GM21717 (cell line): ENCODE results near the gene P4HB.
"Not testable (repeated sequence)": the region's sequence is repeated elsewhere in the genome, so short reads cannot be mapped to it uniquely, and the experiment has no call there.

ENCODE experiments used
- ATAC-seq: cut with Tn5 transposase; IDR thresholded peaks from one replicate; pipeline ENCODE4 v1.9.1; 2021; ENCODE audit warnings: mild to moderate bottlenecking, moderate library complexity; ENCODE audit not compliant: unreplicated experiment

Gene P4HB

DNA sequence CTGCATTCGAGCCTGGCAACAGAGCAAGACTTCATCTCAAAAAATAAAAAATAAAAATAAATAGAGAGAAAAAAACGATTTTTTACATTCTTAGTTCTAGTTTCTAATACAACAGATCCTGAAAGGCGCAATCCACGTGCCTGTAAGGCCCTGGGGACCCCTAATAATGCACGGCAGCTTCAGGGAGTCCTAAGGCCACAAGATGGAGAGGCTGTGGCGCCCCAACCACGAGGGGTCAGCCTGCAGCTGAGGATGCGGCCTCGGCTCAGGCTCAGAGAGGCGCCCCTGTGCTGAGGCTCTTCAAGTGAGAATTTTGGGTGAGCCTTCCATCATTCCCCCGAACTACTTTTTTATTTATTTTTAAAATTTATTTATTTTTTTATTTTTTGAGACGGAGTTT, 10.9 kb downstream of the P4HB start:
- no peak for ATAC-seq

GRCh38 chr17:81846743-81847689, 13.3 kb downstream of the P4HB start:
- ATAC-seq = no peak

GRCh38 chr17:81845881-81846742, 14.2 kb downstream of the P4HB start:
- ATAC-seq = no peak

DNA sequence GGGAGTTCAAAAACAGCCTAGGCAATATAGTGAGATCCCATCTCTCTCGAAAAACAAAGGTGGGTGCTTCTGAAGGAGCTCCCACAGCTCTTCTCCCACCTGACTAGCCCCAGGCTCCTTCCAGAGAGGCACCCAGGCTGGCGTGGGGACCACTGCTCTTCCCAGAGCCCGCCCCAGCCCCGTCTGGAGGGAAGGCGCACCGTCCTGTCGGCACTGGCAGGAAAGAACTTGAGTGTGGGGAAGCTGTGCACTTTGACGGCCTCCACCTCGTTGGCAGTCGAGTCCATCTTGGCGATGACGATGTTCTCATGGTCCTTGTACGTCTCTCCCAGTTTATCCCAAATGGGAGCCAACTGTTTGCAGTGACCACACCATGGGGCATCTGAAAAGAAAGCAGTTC, 15.0 kb downstream of the P4HB start:
- ATAC-seq = no peak

GRCh38 chr17:81844887-81845286, 15.4 kb downstream of the P4HB start:
- no peak for ATAC-seq

DNA sequence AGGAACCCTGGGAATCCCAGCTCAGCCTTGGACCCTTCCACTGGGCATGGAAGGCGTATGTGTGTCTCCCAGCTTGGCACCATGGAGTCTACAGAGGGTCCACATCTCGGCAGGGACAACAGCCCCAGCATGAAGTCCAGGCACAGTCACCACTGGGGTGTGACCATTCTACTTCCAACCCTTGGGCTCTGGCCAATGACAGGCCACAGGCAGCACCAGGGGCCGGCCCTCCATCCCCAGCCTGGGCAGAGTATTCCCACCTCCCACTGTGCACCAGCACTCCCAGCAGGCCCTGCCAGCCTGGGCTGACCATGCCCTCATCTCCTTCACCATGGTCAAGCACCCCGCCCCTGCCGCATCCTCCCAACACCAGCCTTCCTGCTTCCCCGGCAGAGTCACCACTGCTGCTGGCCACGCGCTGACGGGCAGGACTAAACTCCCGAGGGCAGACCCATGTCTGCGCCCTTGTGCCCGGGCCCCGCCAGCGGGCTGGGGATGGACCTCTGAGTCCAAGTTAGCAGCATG, 15.9 kb downstream of the P4HB start:
- no peak for ATAC-seq

- no peak for ATAC-seq
Measured at GRCh38 chr17:81843713-81844326, 16.5 kb downstream of the P4HB start.

- no peak for ATAC-seq
Measured at GRCh38 chr17:81842725-81843504, 17.4 kb downstream of the P4HB start.

- ATAC-seq = no peak
Measured at GRCh38 chr17:81842378-81842724, 18.0 kb downstream of the P4HB start.

DNA sequence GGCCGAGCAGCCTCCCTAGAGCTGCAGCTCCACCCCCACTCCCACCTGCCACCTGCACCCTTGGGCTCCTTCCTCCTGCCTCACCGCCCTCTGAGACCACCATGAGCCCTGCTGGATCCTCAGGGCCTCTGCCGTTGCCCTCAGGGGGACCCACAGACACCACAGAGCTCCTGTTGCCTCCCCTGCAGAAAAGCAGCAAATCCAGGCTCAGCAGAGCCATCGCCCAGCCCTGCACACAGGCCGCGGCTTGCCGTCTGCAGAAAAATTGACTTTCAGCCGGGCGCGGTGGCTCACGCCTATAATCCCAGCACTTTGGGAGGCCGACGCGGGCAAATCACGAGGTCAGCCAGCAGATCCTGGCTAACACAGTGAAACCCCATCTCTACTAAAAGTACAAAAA, 18.5 kb downstream of the P4HB start:
- ATAC-seq = no peak

DNA sequence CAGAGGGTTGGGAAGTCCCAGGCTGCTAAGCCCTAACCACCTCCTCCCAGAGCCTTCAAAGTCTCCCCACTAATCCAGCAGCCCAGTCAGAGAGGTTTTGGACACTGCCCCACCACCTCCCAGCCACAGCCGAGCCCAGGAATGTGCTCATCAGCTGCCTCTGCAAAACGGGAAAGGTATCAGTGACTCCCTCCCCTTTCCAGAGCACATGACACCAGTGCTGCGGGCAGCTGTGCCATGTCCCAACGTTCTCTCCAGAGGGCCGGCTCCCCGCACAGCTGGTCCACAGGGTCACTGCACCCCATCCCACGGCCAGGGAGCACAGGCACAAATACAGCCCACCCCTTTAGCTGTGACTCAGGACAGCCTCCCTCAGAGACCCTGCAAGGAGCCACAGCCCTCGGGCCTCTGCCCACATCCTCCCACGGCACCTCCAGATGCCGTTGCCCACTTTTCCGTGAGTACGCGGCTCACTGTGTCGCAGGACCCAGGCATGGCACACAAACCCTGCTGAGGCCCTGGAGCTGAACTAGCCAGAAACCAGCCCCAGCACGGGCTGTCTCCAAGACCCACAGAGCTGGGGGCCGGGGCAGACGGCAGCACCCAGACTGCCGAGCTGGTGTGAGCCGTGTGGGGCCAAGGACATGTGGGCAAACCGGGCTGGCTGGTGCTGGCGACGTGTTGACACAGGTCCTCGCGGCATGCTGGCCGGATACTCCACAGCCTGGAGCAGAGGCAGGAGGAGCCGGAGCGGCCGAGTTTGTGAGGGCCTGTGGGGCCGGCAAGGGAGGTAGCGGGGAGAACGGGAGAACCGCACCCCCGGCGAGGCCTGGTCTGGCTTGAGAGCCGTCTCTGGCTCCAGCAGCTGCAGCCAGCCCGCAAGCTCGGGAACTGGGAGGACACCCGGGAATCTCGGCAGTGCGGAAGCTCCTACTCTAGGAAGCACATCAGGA, 19.2 kb downstream of the P4HB start:
- no peak for ATAC-seq

DNA sequence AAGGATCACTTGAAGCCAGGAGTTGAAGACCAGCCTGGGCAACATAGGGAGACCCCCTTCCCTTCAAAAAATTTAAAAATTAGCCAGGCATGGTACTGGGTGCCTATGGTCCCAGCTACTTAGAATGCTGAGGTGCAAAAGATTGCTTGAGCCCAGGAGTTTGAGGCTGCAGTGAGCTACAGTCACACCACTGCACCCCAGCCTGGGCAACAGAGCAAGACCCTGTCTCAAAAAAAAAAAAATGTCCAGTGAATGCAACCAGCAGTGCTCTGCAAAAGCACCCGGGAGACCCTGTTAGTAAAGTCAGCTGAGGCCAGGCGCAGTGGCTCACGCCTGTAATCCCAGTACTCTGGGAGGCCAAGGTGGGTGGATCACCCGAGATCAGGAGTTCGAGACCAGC, 20.3 kb downstream of the P4HB start:
- ATAC-seq = not testable (repeated sequence)

DNA sequence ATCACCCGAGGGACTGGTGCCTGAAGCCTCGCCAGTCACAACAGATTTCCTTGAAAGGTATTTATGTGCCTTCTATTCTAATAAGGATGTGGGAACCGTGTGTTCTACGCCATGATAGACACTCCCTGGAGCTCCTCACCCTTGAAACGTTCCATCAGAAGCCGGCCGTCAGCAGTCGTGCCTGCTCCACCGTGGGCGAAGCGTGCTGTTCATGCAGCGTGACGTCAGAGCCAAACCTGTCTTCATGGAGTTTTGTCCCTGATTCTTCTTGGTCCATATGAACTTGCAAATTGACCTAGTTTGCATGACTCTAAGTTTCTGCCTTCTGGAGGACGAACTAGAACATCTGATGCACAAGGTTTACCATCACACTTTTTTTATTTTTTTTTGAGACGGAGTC, 21.0 kb downstream of the P4HB start:
- ATAC-seq = no peak

DNA sequence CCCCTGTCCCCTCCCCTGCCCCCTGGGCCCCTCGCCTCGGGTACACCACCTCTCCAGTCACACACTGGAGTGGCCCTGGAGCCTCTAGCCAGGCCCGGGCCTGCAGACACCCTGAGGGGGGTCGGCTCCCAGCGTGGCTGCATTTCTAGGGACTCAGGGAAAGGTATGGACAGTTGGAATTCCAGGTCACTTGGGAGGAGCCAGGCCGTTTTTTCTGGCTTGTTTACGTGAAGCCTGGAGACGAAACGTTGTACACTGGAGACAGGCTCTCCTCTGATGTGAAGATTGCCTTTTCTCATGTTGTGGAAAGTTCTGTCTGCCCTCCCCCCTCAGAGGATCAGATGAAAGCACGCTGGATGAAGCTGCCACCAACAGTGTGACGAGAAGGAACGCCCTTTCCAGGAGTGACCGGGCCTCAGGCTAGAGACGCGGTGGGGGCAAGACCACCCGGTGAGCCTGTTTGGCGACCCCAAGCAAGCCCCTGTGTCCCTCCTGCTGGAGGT, 21.5 kb downstream of the P4HB start:
- no peak for ATAC-seq

DNA sequence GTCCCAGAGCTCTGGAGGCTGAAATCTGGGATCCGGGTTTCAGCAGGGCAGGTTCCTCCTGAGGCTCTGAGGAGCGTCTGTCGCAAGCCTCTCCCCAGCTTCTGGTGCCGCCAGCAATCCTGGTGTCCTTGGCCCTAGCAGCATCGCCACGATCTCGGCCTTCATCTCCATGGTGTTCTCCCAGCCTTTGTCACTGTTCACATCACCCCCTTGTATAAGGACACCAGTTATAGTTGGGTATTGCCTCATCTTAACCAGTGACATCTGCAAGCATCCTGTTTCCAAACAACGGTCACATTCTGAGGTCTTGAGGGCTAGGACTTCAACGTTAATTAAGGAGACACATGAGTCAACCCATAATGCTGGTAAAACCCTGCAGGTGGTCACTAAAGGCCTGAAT, 22.7 kb downstream of the P4HB start:
- ATAC-seq = no peak

DNA sequence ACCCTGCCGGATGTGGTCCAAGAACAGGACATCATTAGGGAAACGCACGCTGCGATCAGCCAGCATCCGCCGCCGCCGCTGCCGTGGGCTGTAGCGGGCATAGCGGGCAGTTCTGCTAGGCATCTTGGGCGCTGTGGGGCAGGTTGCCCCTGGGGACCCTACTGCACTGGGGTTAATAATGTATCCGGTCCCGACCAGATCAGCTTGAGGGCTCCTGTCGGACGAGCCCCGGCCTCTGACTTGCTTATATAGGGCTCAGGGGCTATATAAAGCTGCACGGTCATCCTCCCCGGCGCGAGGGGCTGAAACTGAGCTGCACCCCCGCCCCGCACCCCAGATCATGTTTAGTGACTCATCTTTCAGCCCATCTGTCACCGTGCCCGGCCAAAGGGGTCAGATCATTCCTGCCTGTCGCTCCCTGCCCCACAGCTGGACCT, 25.5 kb downstream of the P4HB start, which contains the start of gene PPP1R27:
Gene PPP1R27, minus strand, starts transcription at position 220 of the 437 bp plus-strand sequence. Its CDS starts 97 bp downstream, at position 123.
- no peak for ATAC-seq

DNA sequence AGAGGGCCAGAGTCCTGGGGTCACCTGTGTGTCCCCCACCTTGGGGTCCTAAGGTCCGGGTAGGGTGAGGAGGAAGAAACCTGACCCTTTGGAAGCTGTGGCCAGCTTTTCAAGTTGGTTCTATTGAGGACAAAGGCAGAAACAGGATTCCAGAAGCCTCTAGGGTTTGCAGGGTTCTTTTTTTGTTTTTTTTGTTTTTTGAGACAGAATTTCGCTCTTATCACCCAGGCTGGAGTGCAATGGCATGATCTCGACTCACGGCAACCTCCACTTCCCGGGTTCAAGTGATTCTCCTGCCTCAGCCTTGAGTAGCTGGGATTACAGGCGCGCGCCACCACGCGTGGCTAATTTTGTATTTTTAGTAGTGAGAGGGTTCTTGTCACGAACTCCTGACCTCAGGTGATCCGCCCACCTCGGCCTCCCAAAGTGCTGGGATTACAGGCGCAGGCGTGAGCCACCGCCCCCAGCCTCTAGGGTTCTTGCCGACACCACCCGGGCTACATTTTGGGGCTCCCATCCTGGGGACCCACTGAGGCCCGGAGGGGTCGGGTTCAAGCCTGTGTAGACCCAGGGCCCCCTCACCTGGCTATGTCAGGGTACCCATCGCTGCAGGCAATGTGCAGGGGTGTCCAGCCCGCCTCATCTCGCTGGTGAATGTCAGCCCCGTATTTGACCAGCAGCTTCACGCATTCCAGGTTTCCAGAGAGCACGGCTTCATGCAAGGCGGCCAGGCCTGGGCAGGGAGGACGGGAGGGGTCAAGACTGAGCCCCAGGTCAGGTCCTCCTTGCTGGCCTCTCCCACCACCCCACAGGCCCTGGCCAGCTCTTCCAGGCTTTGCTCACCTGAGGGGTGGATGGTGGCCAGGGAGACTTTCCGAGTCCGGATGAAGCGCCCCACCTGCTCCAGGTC, 26.2 kb downstream of the P4HB start:
- ATAC-seq = no peak
